ENCODE results near the gene GBF1. TPM values are rescaled to one million over a fixed set of nuclear protein-coding genes. Genes with fewer than 3 reads are reported as not detected.

The GBF1 gene
- polyA plus RNA-seq, 1 donor from 2014 or later = 14.9 TPM

- TF ChIP-seq SMC3 (conservative IDR thresholded peaks at IDR 0.05; ENCODE audit: poor library complexity) = no peak
- no peak for TF ChIP-seq POLR2AphosphoS5 (IDR thresholded peaks at IDR 0.05)
- TF ChIP-seq CTCF (IDR thresholded peaks at IDR 0.05; ENCODE audit: poor library complexity, severe bottlenecking) = no peak
- no peak for TF ChIP-seq EZH2 (IDR thresholded peaks at IDR 0.05; ENCODE audit: borderline replicate concordance, insufficient read depth, low read length, poor library complexity, severe bottlenecking)
- no peak for TF ChIP-seq REST (IDR thresholded peaks at IDR 0.05; ENCODE audit: borderline replicate concordance)
- TF ChIP-seq RAD21 (conservative IDR thresholded peaks at IDR 0.05) = no peak
- TF ChIP-seq MXI1 (conservative IDR thresholded peaks at IDR 0.05; ENCODE audit: poor library complexity, severe bottlenecking) = no peak
- peaks cover 4% of the 10 kb centered on the region for H3K79me2 ChIP-seq (replicated peaks; ENCODE audit: insufficient read depth, low read length)
- no peaks in the 10 kb centered on the region for H3K9me2 ChIP-seq (ENCODE audit: insufficient read depth, low read length)
Observed at GRCh38 chr10:102289840-102290239, 44.5 kb downstream of the GBF1 start.

GRCh38 chr10:102291221-102291905 is 46.0 kb downstream of the GBF1 start:
- Histone ChIP-seq H3K9me3 (ENCODE audit: low read length) (no peaks in the 10 kb centered on the region), H3K4me3 (ENCODE audit: low read length) (no peak overlapping the region), H3K79me2 (replicated peaks; ENCODE audit: insufficient read depth, low read length) (peaks cover 4% of the 10 kb centered on the region), H3F3A (ENCODE audit: insufficient read depth, low read length, poor library complexity, severe bottlenecking) (no peaks in the 10 kb centered on the region), H3K27ac (ENCODE audit: low read length) (no peak overlapping the region), H4K20me1 (ENCODE audit: insufficient read depth) (no peaks in the 10 kb centered on the region), H3K36me3 (ENCODE audit: insufficient read depth, low read length) (no peaks in the 10 kb centered on the region), H3K9ac (ENCODE audit: low read length) (no peak overlapping the region), H2AFZ (ENCODE audit: low read depth, low read length) (no peak overlapping the region), H3K27me3 (ENCODE audit: insufficient read depth, low read depth, low read length) (no peaks in the 10 kb centered on the region), H3K9me2 (ENCODE audit: insufficient read depth, low read length) (no peaks in the 10 kb centered on the region), H3K4me2 (ENCODE audit: low read length) (no peak overlapping the region)
- TF ChIP-seq EP300 (conservative IDR thresholded peaks at IDR 0.05; ENCODE audit: poor library complexity, severe bottlenecking) = no peak
- TF ChIP-seq TAF1 (IDR thresholded peaks at IDR 0.05; ENCODE audit: low read depth) = no peak
- TF ChIP-seq EZH2 (IDR thresholded peaks at IDR 0.05; ENCODE audit: borderline replicate concordance, insufficient read depth, low read length, poor library complexity, severe bottlenecking) = no peak
- no peak for TF ChIP-seq CTCF (IDR thresholded peaks at IDR 0.05; ENCODE audit: poor library complexity, severe bottlenecking)
- no peak for TF ChIP-seq RAD21 (conservative IDR thresholded peaks at IDR 0.05)
- no peak for TF ChIP-seq REST (IDR thresholded peaks at IDR 0.05; ENCODE audit: borderline replicate concordance)
- no peak for TF ChIP-seq MXI1 (conservative IDR thresholded peaks at IDR 0.05; ENCODE audit: poor library complexity, severe bottlenecking)
- TF ChIP-seq SMC3 (conservative IDR thresholded peaks at IDR 0.05; ENCODE audit: poor library complexity) = no peak
- TF ChIP-seq POLR2AphosphoS5 (IDR thresholded peaks at IDR 0.05) = no peak

More at GRCh38 chr10:102289840-102290239, 44.5 kb downstream of the GBF1 start:
- no peaks in the 10 kb centered on the region for H4K20me1 ChIP-seq (ENCODE audit: insufficient read depth)
- H3K9ac ChIP-seq (ENCODE audit: low read length) = no peak overlapping the region
- H2AFZ ChIP-seq (ENCODE audit: low read depth, low read length) = no peak overlapping the region
- H3K4me2 ChIP-seq (ENCODE audit: low read length) = no peak overlapping the region
- no peak overlapping the region for H3K27ac ChIP-seq (ENCODE audit: low read length)
- no peaks in the 10 kb centered on the region for H3K9me3 ChIP-seq (ENCODE audit: low read length)
- H3K27me3 ChIP-seq (ENCODE audit: insufficient read depth, low read depth, low read length) = no peaks in the 10 kb centered on the region
- H3F3A ChIP-seq (ENCODE audit: insufficient read depth, low read length, poor library complexity, severe bottlenecking) = no peaks in the 10 kb centered on the region
- H3K36me3 ChIP-seq (ENCODE audit: insufficient read depth, low read length) = no peaks in the 10 kb centered on the region
- no peak overlapping the region for H3K4me3 ChIP-seq (ENCODE audit: low read length)

All from neural cell (in vitro differentiated cells).